GM12865 (cell line): Measurements from ENCODE around the gene FBXW7.

Experiments used
- DNase-seq: peaks from one replicate; pipeline ENCODE4 v3.0.0; 2010; ENCODE audit warnings: low read depth
- H3K4me3 ChIP-seq: 2 replicates; pipeline ENCODE4 v1.5.1; 2011; ENCODE audit warnings: mild to moderate bottlenecking, low read depth, low read length, control low read depth
- TF ChIP-seq, protein P1 (sequence below): IDR thresholded peaks from 2 replicates; pipeline ENCODE4 v1.5.1; 2011; ENCODE audit warnings: low read length, control low read depth, low read depth, inconsistent platforms; ENCODE audit not compliant: insufficient read depth; ENCODE audit errors: missing control alignments

The FBXW7 gene

DNA sequence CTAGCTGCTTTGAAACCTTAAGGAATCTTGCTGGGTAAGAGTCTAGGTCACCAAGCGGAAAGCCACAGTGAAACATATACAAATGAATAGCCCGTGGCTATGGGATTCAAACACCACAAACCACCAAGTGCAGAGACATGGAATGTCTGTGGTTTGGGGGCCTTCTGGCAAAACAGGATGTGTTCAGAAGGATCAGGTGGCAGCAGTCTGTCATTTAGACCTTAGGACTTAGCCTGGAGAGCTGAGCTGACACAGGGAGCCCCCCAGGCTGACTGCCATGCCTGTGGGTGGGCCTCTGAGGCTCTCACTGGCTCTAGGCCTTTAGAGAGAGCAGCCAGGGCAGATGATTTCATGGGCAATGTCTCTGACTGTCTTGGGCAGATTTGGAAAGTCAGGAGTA, 225.6 kb downstream of the FBXW7 start:
- TF ChIP-seq, protein P1, sequence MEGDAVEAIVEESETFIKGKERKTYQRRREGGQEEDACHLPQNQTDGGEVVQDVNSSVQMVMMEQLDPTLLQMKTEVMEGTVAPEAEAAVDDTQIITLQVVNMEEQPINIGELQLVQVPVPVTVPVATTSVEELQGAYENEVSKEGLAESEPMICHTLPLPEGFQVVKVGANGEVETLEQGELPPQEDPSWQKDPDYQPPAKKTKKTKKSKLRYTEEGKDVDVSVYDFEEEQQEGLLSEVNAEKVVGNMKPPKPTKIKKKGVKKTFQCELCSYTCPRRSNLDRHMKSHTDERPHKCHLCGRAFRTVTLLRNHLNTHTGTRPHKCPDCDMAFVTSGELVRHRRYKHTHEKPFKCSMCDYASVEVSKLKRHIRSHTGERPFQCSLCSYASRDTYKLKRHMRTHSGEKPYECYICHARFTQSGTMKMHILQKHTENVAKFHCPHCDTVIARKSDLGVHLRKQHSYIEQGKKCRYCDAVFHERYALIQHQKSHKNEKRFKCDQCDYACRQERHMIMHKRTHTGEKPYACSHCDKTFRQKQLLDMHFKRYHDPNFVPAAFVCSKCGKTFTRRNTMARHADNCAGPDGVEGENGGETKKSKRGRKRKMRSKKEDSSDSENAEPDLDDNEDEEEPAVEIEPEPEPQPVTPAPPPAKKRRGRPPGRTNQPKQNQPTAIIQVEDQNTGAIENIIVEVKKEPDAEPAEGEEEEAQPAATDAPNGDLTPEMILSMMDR, result no peak
- H3K4me3 ChIP-seq, result no peak overlapping the region
- DNase-seq, result peak; percentile 34

DNA sequence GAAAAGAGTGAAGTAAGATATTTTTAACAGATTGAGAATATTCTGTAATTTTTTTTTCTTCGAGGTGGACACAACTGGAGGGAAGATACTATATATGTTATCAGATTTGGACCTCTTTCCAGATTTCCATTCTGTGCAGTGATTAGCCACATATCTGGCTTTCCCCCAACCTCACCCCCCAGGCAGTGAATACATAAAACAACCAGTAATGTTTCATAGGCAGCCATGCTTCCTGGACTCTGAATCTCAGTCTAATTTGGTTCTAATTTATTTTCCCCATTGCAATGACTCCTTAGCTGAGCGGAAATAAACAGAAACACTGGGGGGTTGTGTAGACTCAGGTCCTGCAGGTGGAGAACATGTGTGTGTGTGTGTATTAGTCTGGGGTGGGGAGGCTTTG, 226.5 kb downstream of the FBXW7 start:
- no peak overlapping the region for H3K4me3 ChIP-seq
- TF ChIP-seq, protein P1, result no peak
- no peak for DNase-seq

DNA sequence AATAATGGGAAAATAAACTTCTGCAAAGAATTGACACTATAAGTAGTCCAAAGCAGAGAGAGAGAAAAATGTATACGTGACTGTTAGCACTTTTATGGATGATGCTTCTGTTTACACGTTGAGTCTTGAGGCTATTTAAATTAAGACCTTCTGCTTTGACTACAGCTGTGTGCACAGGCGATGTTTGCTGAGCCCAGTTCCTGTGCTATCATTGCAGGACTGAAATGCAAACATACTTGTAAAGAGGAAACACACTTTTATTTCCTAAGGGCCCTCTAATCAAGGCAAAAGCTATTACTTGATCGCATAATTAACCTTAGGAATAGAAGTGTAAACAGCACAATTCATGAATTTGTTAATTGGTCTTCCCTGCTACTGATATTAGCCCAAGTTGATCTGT, 226.9 kb downstream of the FBXW7 start:
- no peak for DNase-seq
- no peak overlapping the region for H3K4me3 ChIP-seq
- TF ChIP-seq, protein P1, result no peak

DNA sequence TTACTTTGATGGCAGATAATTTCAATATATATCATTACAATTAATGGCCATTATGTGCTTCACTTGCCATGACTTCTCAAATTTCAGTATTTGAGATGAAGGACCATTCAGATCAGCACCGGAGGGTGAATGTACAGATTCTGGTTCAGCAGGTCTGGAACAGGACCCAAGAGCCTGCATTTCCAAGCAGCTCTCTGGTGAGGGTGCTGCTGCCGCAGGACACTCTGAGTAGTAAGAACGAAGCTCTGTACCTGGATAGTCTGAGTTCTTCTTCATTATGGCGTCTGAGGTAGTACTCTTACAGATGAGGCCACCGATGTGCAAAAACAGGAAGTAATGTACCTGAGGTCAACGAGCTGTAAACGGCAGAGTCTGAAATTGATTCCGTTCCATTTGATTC, 228.2 kb downstream of the FBXW7 start:
- peak; percentile 6 for DNase-seq
- H3K4me3 ChIP-seq, result no peak overlapping the region

DNA sequence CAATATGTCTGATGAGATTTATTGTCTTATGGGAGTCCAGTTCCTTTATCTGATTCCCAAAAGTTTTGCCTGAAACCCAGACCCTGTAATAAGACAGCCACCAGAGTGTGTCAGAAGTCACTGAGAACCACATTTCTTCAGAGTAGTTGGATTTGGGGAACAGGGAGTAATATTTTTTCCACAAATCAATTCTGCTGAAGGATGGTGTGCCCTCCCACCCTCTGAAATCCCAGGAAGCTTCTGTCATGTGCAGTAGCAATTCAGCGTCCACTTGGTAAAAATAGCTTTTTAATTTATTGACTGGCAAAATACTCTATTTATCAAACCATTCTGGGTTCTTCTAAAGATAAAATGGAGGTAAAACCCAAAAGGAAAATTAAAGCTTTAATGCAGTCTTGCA, 229.4 kb downstream of the FBXW7 start:
- no peak overlapping the region for H3K4me3 ChIP-seq
- TF ChIP-seq, protein P1, result no peak
- no peak for DNase-seq

More for the DNA sequence above, 228.2 kb downstream of the FBXW7 start:
- TF ChIP-seq, protein P1, result no peak

DNA sequence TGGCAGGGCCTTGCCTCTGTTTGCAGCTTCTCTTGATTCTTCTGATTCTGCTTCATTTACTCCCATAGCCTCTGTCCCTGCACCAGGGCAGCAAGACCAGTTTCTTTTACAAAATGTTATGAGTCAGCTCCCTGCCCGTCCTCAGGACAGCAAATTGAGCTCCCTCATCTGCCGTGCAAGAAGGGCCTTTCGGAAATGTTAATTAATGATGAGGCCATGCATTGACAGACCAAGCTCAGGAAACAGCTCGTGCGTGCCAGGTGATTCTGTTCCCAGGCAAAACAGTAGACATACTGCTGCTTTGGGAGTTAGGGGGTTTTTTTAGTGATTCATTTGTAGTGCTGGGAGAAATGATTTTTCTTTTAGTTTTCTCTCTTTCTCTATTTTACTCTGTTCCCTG, 231.7 kb downstream of the FBXW7 start:
- TF ChIP-seq, protein P1, result no peak
- H3K4me3 ChIP-seq, result no peak overlapping the region
- DNase-seq, result peak; percentile 89

DNA sequence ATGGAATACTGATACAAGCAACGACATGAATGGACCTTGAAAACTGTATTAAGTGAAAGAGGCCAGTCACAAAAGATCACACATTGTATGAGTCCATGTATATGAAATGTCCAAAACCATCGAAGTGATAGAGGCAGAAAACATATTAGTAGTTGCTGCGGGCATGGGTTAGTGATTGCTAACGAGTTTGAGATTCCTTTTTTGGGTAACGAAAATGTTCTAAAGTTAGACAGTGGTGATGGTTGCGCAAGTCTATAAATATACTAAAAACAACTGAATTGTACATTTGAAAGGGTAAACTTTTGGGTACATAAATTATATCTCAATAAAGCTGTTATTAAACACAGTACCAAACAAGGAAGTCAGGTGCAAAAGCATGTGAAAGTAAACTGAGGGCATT, 234.5 kb downstream of the FBXW7 start:
- H3K4me3 ChIP-seq, result no peak overlapping the region
- TF ChIP-seq, protein P1, result no peak
- DNase-seq, result no peak
